Esophagus squamous epithelium (tissue), 4 donors: ENCODE measurements around the gene MOB3B.

Experiments
- POLR2A ChIP-seq, 4 donors: fragments of 450-650 bp; IDR thresholded peaks; one replicate each; pipeline ENCODE4 v1.6.1; 2017; ENCODE audit warnings: antibody characterized with exemption in 4 of 4, mild to moderate bottlenecking in 4 of 4, moderate library complexity in 3 of 4
- TF ChIP-seq, protein P1 (sequence below), 6 experiments: fragments of 450-650 bp in 4 of 6; fragments of 200-600 bp in 2 of 6; sonication (generic) in 2 of 6; IDR thresholded peaks; one replicate each; pipeline ENCODE4 v1.5.1; 2016 to 2019; ENCODE audit warnings: antibody characterized with exemption in 6 of 6, mild to moderate bottlenecking in 4 of 6, moderate library complexity in 4 of 6

GRCh38 chr9:27308691-27309390, 220.8 kb downstream of the MOB3B start:
- TF ChIP-seq, protein P1, sequence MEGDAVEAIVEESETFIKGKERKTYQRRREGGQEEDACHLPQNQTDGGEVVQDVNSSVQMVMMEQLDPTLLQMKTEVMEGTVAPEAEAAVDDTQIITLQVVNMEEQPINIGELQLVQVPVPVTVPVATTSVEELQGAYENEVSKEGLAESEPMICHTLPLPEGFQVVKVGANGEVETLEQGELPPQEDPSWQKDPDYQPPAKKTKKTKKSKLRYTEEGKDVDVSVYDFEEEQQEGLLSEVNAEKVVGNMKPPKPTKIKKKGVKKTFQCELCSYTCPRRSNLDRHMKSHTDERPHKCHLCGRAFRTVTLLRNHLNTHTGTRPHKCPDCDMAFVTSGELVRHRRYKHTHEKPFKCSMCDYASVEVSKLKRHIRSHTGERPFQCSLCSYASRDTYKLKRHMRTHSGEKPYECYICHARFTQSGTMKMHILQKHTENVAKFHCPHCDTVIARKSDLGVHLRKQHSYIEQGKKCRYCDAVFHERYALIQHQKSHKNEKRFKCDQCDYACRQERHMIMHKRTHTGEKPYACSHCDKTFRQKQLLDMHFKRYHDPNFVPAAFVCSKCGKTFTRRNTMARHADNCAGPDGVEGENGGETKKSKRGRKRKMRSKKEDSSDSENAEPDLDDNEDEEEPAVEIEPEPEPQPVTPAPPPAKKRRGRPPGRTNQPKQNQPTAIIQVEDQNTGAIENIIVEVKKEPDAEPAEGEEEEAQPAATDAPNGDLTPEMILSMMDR (IDR thresholded peaks at IDR 0.05), result no peak
- TF ChIP-seq POLR2A (IDR thresholded peaks at IDR 0.05), result no peak
